Measurements from ENCODE around the gene HAUS3. TPM values are rescaled to one million over a fixed set of nuclear protein-coding genes. Genes with fewer than 3 reads are reported as not detected.

HAUS3 gene
- total RNA-seq, 1 experiment from 2014 or later: 9.5 TPM

DNA sequence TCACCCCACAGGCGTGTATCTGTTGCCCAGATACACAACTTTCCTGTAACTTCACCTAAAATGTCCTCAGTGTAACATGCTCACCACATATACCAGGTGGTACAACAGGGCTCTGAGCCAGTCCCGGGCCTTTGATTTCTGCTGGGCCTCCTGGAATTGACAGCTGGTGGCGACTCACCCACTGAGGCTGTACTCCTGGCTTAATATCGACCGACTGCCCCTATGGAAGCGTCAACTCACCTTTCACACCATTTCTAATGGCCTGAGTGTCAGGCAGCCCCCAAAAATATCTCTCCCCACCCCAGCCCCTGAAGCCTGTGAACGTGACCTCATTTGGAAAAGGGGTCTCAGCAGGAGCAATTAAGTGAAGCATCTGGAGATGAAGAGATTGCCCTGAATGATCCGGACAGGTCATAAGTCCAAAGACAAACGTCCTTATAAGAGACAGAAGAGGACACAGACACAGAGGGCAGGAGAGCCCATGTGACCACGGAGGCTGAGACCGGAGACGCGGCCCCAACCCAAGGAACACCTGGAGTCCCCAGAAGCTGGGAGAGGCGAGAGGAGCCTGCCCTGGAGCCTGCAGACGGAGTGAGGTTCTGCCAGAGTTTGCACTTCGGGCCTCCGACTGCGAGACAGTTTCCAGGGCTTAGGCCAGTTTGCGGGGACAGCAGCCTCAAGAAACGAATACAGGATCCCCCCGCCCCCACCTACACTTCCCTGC lies 32.6 kb upstream of the HAUS3 start:
- POLR2A ChIA-PET (ENCODE audit: unreplicated experiment): no interaction called here
- Histone ChIP-seq H3K9me3 (ENCODE audit: low read length) (no peaks in the 10 kb centered on the region), H4K20me1 (ENCODE audit: low read length) (no peaks in the 10 kb centered on the region), H3F3A (ENCODE audit: low read length, unreplicated experiment) (no peaks in the 10 kb centered on the region), H3K79me2 (ENCODE audit: low read length) (no peaks in the 10 kb centered on the region), H3K4me2 (ENCODE audit: low read length) (no peak overlapping the region), H3K4me3 (ENCODE audit: low read length) (no peak overlapping the region), H3K36me3 (ENCODE audit: low read depth, low read length) (no peaks in the 10 kb centered on the region), H3K27me3 (ENCODE audit: low read length) (no peaks in the 10 kb centered on the region), H2AFZ (ENCODE audit: low read length) (no peak overlapping the region), H3K9ac (ENCODE audit: low read length) (no peak overlapping the region), H3K27ac (ENCODE audit: low read length) (no peak overlapping the region), H3K4me1 (ENCODE audit: insufficient read depth, low read length) (no peaks in the 10 kb centered on the region), H3K9me2 (replicated peaks; ENCODE audit: low read length) (no peaks in the 10 kb centered on the region)
- ATAC-seq (no peak), DNase-seq (no peak)
- intact Hi-C loops (cut with micrococcal nuclease): no loop called here
- no TSS peak for BruUV-seq (replicated peaks)
- CTCF ChIA-PET: no interaction called here
- TF ChIP-seq EZH2phosphoT487 (IDR thresholded peaks at IDR 0.05; ENCODE audit: borderline replicate concordance, low read length) (no peak), EZH2 (IDR thresholded peaks at IDR 0.05; ENCODE audit: low read length, unreplicated experiment) (no peak)
- TF ChIP-seq, protein P1, sequence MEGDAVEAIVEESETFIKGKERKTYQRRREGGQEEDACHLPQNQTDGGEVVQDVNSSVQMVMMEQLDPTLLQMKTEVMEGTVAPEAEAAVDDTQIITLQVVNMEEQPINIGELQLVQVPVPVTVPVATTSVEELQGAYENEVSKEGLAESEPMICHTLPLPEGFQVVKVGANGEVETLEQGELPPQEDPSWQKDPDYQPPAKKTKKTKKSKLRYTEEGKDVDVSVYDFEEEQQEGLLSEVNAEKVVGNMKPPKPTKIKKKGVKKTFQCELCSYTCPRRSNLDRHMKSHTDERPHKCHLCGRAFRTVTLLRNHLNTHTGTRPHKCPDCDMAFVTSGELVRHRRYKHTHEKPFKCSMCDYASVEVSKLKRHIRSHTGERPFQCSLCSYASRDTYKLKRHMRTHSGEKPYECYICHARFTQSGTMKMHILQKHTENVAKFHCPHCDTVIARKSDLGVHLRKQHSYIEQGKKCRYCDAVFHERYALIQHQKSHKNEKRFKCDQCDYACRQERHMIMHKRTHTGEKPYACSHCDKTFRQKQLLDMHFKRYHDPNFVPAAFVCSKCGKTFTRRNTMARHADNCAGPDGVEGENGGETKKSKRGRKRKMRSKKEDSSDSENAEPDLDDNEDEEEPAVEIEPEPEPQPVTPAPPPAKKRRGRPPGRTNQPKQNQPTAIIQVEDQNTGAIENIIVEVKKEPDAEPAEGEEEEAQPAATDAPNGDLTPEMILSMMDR (conservative IDR thresholded peaks at IDR 0.05; ENCODE audit: low read depth, low read length): no peak

DNA sequence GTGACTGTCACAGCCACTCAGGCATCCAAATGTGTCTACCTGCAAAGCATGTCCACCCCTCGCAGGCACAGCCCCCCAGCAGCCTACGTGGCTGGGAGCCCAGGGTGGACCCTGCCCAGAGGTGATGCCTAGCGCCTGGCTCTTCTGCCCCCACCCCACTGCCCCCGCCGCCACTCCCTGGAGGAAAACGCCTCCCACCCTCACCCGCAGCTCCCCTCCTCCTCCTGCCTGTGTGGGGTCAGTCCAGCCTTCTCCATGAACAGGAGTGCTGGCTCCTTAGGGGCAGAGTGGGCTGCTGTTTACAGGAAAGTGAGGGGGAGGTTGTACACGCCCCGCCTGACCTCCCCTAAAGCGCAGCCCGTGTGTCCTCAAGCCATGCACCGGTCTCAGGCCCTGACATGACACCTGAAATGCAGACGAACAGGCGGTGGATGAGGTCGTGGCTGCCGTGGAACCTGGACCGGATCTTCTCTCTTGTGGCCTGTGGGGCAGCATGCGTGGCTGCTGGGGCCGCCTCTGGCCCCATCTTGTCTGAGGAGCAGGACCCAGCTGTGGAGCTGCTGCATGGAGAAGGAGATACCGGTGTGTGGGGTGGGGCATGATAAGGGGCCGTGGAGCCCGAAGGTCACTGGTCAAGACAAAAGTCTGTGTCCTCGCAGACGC lies 31.9 kb upstream of the HAUS3 start:
- no peaks in the 10 kb centered on the region for H3K9me3 ChIP-seq (ENCODE audit: low read length)
- H3K79me2 ChIP-seq (ENCODE audit: low read length): no peaks in the 10 kb centered on the region
- no peaks in the 10 kb centered on the region for H3K9me2 ChIP-seq (replicated peaks; ENCODE audit: low read length)
- no peak overlapping the region for H3K27ac ChIP-seq (ENCODE audit: low read length)
- CTCF ChIA-PET: no interaction called here
- intact Hi-C loops (cut with micrococcal nuclease): no loop called here
- no peak for ATAC-seq
- no peaks in the 10 kb centered on the region for H3K4me1 ChIP-seq (ENCODE audit: insufficient read depth, low read length)
- H4K20me1 ChIP-seq (ENCODE audit: low read length): no peaks in the 10 kb centered on the region
- H3K36me3 ChIP-seq (ENCODE audit: low read depth, low read length): no peaks in the 10 kb centered on the region
- TF ChIP-seq, protein P1 (conservative IDR thresholded peaks at IDR 0.05; ENCODE audit: low read depth, low read length): no peak
- TF ChIP-seq EZH2phosphoT487 (IDR thresholded peaks at IDR 0.05; ENCODE audit: borderline replicate concordance, low read length): no peak
- no peak for TF ChIP-seq EZH2 (IDR thresholded peaks at IDR 0.05; ENCODE audit: low read length, unreplicated experiment)
- no peaks in the 10 kb centered on the region for H3K27me3 ChIP-seq (ENCODE audit: low read length)
- no peak overlapping the region for H3K4me2 ChIP-seq (ENCODE audit: low read length)
- no peak overlapping the region for H2AFZ ChIP-seq (ENCODE audit: low read length)
- no peak overlapping the region for H3K9ac ChIP-seq (ENCODE audit: low read length)
- no peak overlapping the region for H3K4me3 ChIP-seq (ENCODE audit: low read length)
- no peak for DNase-seq
- POLR2A ChIA-PET (ENCODE audit: unreplicated experiment): no interaction called here
- H3F3A ChIP-seq (ENCODE audit: low read length, unreplicated experiment): no peaks in the 10 kb centered on the region
- BruUV-seq (replicated peaks): no TSS peak

DNA sequence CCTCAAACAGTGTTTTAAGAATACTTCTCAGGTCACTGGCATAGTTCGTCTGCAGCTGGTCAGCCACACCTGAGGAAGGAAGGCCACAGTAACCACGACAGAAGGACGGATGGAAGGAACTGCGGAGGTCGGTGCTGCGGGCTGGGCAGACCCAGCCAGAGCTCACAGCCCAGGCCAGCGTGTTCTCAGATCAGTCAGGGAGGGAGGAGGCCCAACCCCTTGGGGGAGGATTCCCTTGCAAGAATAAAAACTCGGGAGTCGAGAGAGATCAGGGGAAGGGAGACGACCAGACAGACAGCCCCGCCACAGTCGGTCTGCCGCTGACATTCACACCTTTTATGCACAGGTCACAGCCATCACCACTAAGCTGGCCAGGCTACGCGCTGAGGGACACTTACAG lies 31.3 kb upstream of the HAUS3 start:
- ChIA-PET CTCF (no interaction called here), POLR2A (ENCODE audit: unreplicated experiment) (no interaction called here)
- no peak for DNase-seq
- TF ChIP-seq, protein P1 (conservative IDR thresholded peaks at IDR 0.05; ENCODE audit: low read depth, low read length): no peak
- no peak for TF ChIP-seq EZH2phosphoT487 (IDR thresholded peaks at IDR 0.05; ENCODE audit: borderline replicate concordance, low read length)
- TF ChIP-seq EZH2 (IDR thresholded peaks at IDR 0.05; ENCODE audit: low read length, unreplicated experiment): no peak
- H3K27ac ChIP-seq (ENCODE audit: low read length): no peak overlapping the region
- no peak overlapping the region for H3K4me3 ChIP-seq (ENCODE audit: low read length)
- H3F3A ChIP-seq (ENCODE audit: low read length, unreplicated experiment): no peaks in the 10 kb centered on the region
- no peak overlapping the region for H2AFZ ChIP-seq (ENCODE audit: low read length)
- H3K4me2 ChIP-seq (ENCODE audit: low read length): no peak overlapping the region
- H3K27me3 ChIP-seq (ENCODE audit: low read length): no peaks in the 10 kb centered on the region
- no peaks in the 10 kb centered on the region for H4K20me1 ChIP-seq (ENCODE audit: low read length)
- ATAC-seq: no peak
- no TSS peak for BruUV-seq (replicated peaks)
- H3K9me2 ChIP-seq (replicated peaks; ENCODE audit: low read length): no peaks in the 10 kb centered on the region
- no peaks in the 10 kb centered on the region for H3K36me3 ChIP-seq (ENCODE audit: low read depth, low read length)
- intact Hi-C loops (cut with micrococcal nuclease): no loop called here
- no peaks in the 10 kb centered on the region for H3K79me2 ChIP-seq (ENCODE audit: low read length)
- no peaks in the 10 kb centered on the region for H3K4me1 ChIP-seq (ENCODE audit: insufficient read depth, low read length)
- H3K9me3 ChIP-seq (ENCODE audit: low read length): no peaks in the 10 kb centered on the region
- no peak overlapping the region for H3K9ac ChIP-seq (ENCODE audit: low read length)
